Stimulated activated CD8-positive, alpha-beta memory T cell treated with anti-CD3 and anti-CD28 coated beads, Interleukin-12 subunit alpha, Interleukin-12 subunit beta, amount 100 ng/mL, for 24 hours (primary cell): ENCODE measurements around the gene DDB1.
A peak's percentile ranks its signal among the peaks of the same experiment; 100 is the strongest.

Experiments
- DNase-seq: peaks from one replicate; pipeline ENCODE4 v3.0.0-alpha.2; 2020; ENCODE audit errors: extremely low read depth

DDB1 gene

GRCh38 chr11:61336171-61336935 lies 3.4 kb upstream of the DDB1 start:
- DNase-seq = peak; percentile 51

- no peak for DNase-seq
Measured at GRCh38 chr11:61335355-61335710, 2.4 kb upstream of the DDB1 start.

- no peak for DNase-seq
Measured at GRCh38 chr11:61334434-61335354, 1.8 kb upstream of the DDB1 start.

- DNase-seq = no peak
Measured at GRCh38 chr11:61333550-61334433, 887 bp upstream of the DDB1 start.

GRCh38 chr11:61332281-61332796 lies 566 bp downstream of the DDB1 start:
- no peak for DNase-seq

DNA sequence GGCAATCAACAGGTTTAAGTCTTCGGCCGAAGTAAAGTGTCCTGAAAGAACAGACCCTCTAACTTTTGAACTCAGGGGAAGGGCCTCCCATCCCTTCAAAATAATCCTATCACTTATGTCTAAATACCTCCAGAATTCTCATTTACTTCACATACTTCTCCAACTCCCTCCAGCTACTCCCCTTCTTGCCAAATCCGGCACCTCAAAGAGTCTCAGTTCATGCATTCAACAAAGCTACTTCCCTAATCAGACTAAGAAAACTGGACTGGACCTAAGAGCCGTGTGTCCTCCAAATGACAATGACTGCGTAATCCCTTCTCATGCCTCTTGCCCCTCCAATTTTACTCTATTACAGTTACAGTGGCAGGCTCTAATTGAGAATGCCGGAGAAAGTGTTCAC lies 1.3 kb downstream of the DDB1 start:
- no peak for DNase-seq

GRCh38 chr11:61329871-61330270 lies 3.0 kb downstream of the DDB1 start:
- DNase-seq = no peak

GRCh38 chr11:61328351-61328750 lies 4.6 kb downstream of the DDB1 start:
- no peak for DNase-seq

DNA sequence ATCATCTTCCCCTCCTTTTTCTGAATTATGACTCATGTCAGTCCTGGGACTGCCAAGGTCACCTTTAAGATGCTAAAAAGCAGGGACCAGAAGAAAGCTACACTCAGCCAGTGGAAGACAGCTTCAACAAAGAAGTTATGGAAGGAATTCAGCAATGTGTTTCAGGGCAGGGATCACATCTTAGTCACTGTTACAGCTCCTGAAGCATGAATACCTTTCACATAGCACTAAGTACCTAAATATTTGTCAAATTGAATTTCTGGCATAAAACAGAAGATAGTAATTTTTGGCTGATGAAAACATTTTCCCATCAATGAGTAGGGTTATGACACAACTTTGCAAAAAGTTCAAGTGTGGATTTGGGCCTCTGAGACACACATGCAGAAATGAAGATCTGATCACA lies 5.2 kb downstream of the DDB1 start:
- DNase-seq = no peak

DNA sequence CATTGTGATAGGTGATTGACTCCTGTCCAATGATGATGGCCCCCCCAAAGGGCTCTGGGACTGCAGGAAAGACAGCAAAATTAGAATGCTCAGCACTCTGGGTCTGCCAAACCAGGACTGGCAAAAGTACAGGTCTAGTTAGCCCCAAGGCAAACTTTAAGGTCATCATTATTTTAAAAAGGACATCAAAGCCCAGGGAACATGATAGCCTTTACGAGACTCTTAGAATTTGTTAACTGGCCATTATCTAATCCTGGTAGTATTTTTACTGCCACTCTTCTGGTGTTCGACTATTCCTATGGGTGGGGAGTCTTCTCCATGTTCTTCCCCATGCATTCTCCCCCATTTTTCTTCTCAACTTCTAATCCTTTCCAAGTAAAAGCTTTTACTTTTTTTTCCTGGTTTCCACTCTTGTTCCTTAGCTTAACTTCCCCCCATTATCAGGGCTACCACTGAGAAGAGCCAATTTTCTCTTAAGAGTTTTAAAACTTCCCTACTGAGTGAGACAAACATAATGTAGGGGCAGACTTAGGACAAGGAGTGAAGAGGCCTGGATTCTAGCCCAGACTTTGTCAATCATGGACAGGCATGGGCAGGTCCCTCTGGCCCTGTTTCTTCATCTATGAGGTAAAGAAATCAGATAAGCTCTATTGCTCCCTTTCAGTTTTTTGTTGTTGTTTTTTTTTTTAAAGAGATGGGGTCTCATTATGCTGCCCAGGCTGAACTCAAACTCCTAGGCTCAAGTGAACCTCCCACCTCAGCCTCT lies 7.1 kb downstream of the DDB1 start:
- no peak for DNase-seq

GRCh38 chr11:61315260-61315659 lies 17.6 kb downstream of the DDB1 start:
- DNase-seq = no peak

- DNase-seq = no peak
Measured at GRCh38 chr11:61310749-61311148, 22.2 kb downstream of the DDB1 start.

DNA sequence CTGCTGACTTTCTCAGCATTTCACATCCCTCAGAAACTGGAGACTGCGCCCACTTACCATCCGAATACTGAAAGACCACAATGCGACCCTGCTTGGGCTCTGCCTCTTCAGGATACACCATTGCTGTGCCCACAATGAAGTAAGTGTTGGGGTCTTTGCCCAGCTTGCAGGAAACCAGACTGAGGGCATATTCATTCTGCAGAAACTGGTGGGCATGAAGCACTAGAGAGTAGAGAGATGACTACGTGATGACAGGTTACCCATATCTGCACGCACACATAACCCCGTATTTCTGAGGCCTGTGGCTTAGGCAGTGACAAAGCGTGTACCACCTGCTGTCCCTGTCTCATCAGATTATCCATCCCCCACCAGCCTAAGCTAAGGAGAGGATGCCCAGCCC lies 23.2 kb downstream of the DDB1 start:
- DNase-seq = no peak

DNA sequence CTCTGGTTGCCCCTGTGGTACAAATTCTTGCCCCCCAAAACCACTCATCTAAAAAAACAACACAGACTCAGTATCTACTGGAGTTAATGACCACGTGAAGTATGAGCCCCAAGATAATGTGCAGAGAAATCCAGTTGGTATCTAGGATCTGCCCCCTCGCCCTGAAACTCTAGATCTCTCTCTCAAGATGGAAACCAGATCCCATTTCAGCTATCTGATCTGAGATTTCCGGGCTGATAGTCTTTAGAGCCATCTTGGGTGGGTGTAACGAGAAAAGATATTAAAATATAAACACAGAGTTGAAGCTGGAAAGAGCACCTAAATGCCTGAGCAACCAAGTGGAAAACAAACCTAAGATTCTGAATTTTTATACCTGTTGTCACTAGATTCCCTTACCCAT lies 23.8 kb downstream of the DDB1 start:
- no peak for DNase-seq

DNA sequence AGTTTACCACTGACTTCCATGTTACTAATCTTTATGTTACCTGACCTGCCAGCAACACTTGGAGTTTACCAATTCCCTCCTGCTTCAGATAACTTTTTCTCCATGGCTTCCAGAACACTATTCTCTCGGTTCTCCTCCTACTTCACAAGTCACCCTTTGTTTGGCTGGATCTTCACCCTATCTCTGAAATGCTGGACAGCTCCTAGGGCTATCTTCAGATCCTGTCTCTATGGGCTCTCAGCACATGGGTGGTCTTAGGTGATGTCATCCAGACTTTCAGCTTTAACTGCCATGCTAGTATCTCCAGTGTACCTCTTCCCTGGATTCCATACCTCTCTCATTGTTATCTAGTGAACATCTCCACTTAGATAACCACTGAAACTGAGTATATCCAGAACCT lies 25.6 kb downstream of the DDB1 start:
- no peak for DNase-seq

- no peak for DNase-seq
Measured at GRCh38 chr11:61306221-61306620, 26.7 kb downstream of the DDB1 start.

GRCh38 chr11:61305417-61305816 lies 27.5 kb downstream of the DDB1 start:
- DNase-seq = no peak

GRCh38 chr11:61303725-61304124 lies 29.2 kb downstream of the DDB1 start:
- DNase-seq = no peak

DNA sequence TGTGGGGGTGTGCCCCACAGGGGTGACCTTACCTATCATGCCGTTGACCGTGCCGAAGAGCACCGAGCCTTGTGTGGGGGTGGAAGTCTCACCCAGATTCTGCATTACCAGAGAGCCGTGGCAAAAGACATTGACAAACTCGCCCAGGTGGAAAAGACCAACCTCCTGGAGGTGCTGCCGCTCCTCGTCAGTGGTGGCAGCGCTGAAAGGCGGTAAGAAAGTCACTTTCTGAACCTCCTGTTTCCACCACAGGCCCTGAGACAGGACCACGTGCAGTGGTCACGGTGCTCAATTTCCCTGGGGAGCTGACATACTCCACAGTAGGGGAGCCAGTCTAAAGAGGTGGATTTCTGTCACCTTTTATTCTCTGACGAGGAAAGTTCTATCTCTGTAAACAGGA lies 30.4 kb downstream of the DDB1 start:
- DNase-seq = no peak

GRCh38 chr11:61298663-61299244 lies 34.2 kb downstream of the DDB1 start:
- DNase-seq = no peak

DNA sequence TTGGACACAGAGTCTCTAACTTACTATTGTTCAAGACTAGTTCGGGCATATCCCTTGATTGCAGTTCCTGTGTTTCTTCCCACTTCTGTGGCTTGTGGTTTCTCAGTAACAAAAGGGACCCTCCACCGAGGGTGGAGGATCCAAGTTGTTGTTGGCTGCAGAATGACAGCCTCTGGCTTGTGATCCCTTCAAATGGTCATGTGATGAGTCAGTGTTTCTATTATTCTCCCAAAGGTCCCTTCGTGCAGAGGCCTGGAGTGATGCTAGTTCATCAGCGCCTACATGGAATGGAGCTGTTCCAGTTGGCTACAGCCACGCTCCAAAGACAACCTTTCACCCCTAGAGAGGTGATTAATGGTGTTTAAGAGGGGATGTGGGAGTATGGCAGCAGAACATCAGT lies 35.2 kb downstream of the DDB1 start:
- DNase-seq = no peak
